NCI-H2196 treated with DMSO at 0.1 percent for 48 hours (cell line): ENCODE measurements around the gene EGFLAM.

ENCODE experiments used
- DNase-seq: peaks from one replicate; lab custom pipeline; 2025; ENCODE audit not compliant: unreplicated experiment; lab: John Stamatoyannopoulos, UW

EGFLAM gene

DNA sequence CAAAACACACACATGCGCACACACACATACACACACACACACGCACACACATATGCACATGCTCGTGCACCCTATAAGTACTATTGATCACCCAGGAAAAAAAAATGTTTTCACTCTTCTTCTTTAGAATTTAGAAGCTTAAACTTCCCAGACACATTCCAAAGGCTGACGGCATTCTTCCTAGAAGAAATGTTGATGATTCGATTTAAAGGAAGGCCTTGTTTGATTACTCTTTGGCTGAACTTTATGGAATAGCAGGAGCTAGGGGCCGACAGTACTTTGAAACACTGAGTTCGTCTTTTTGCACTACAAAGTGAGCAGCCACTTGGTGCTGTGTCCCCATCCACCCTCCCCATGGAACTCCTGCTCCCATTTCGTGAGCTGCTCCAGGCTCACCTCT, 113.2 kb downstream of the EGFLAM start:
- no peak for DNase-seq

DNA sequence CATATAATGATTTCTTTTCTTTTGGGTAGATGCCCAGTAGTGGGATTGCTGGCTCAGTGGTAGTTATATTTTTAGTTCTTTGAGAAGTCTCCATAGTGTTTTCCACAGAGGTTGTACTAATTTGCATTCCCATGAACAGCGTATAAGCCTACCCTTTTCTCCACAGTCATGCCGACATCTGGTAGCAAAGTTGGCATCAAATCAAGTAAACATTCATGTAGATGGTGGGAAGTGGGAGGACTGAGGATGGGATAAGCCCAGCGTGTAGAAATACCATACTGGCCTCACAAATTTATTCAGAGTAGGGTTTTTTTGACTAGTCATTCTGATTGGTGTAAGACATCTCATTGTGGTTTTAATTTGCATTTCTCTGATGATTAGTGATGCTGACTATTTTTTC, 115.4 kb downstream of the EGFLAM start:
- no peak for DNase-seq

DNA sequence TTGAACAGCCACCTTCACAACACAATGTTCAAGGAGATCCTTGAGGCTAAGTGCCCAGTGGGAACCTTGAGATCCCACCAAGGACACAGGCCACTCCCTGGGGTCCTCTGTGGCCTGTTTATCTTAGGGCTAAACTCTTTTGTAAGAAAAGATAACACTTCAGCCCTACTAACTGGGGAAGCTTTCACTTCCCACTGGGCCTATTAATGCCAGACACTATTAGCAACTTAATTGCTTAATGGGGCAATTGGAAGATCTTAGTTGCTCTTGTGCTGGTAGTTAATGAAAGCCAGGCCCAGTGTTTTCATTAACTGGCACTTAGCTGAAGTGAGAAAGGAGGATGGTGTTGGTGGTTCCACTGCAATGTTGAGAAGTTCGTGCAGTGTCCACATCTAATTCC, 117.1 kb downstream of the EGFLAM start:
- DNase-seq, result no peak

DNA sequence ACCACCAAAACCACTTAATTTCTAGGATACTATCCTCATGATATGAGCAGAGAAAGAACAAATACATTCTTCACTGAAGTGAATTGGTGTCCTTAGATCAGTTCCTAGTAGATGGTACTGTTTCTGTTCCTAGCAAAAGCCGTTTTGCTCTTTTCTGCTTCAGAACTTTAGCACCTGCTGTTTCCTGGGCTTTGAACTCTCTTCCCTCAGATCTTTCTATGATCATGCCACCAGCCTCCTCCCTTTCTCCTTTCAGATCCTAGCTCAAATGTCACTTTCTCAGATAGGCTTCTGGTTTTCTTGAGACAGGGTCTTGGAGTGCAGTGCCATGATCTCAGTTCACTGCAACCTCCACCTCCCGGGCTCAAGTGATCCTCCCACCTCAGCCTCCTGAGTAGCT, 118.0 kb downstream of the EGFLAM start:
- no peak for DNase-seq

DNA sequence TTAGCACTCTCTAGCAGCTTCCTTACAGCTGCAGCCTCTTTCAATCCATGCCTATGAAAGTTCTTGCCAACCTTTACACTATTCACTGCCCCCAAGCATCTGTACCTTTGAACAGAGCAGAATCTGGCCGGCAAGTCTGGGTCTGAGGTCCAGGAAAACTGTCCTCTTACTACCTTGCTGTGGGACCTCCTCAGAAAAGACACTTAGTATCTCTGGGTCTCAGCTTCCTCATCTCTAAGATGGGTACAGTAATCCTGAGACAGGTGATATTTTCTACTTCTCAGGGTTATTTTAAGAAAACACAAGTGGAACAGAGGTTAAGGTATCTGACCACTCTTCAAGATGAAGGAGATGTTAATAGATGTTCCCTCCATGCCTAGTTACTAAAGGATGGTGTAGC, 120.2 kb downstream of the EGFLAM start:
- DNase-seq, result no peak

DNA sequence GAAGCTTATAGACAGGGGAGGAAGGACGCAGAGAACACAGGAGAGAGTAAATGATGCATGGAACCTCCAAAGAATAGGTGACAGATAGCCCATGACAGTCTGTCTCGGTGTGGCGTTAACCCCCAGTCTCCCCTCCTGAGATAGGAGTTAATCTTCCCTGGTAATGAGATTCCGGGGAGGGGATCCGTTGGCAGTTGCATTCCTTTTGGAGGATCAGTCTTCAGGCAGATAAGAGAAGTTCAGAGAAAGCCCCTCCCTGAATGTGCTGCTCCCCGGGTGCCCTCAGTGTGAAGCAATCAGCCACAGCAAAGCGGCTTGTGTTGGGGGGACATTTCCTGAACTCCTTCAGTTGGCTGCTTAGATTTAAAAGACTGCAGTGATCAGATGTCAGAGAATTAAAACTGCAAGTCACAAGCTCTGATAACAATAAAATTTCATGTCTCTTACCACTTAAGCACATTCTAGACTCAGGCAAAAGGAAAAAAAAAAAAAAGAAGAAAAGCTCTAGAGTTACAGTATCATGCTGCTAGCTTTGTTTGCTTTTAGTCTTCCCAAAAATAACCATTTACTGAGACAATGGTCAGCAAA, 121.1 kb downstream of the EGFLAM start:
- no peak for DNase-seq

DNA sequence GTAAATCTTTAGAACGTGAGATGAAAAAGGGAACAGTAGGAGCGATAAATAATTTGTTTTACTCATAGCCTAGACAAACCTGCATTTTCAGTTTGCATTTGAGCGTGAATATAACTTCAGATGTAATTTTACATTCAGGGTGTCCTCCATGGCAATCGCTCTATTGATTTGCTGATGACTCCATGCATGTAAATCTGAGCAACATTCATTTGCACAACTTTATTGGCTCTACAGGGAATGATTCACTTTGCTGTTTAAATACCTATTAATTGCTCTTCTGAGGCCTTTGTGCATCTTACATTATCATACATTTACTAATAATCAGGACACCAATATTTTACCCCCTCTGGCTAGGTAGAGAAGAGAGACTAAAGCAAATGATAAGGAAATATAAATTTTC, 122.2 kb downstream of the EGFLAM start:
- no peak for DNase-seq

DNA sequence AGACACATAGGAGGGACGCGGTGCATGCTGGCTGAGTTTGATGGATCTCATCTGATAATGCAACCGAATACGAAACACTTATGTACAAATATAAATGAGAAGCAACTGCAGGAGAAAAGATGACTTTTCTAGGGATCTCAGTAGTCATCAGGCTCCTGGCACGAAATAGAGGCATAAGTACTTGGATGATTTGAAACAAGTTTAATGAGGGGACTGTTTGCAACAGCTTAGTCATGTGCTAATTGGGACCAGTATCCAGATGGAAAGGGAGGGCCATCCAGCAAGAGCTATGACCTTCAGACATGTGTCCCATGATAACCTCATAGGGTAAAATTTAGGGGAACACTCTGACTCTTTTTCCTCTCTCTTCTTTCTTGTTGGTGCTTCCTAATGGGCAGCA, 123.0 kb downstream of the EGFLAM start:
- DNase-seq, result no peak

DNA sequence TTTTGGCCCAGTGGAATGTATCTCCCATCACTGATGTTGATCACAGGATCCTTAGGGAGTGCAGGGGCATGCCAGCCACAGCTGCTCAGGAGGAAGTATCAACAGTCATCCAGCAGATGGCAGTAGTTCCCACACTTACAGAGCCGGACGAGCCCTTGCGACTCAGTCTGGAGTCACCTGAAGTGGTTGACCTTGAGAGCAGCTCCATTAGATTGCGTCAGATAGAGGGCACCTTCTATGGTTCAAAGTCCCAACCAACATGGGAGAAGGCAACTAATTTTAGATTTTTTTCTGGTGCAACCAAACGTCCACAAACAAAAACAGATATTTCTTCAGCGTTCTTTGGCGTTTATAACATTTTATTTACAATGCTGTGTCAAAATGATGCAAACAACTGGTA, 124.5 kb downstream of the EGFLAM start:
- peak; percentile 70 for DNase-seq

DNA sequence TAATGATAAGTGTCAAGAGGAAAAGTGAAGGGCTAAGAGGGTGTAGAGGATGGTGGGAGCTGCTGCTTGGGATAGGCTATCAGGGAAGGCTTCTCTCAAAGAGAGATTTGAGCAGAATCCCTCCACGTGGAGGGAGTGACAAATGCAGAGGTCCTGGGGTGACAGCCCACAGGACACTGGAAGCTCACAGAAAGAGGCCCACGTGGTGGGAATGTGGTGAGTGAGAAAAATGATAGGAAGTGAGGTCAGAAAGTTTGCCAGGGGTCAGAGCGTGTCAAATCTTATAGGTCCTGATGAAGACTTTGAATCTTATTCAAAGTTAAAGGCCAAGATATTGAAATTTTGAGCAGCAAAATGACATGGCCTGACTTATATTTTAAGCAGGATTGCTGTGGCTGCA, 125.3 kb downstream of the EGFLAM start:
- DNase-seq, result no peak

DNA sequence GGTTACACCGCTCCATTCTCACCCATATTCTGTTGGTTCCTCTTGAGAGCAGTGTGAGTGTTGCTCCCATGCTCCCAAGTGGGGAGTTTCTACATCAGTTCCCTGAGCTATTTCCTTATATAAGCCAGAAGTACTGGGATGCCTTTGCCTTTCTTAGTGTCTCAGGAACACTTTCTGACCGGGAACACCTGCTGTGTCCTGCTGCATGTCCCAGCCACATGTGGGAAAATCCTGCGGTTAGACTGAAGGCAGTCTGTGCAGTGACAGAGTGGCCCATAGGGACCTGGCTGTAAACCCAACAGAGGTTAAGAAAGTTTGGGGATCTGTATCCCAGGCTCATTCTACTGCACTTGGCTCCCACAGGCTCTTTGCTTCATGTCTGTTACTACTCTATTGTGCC, 126.0 kb downstream of the EGFLAM start:
- DNase-seq, result no peak

DNA sequence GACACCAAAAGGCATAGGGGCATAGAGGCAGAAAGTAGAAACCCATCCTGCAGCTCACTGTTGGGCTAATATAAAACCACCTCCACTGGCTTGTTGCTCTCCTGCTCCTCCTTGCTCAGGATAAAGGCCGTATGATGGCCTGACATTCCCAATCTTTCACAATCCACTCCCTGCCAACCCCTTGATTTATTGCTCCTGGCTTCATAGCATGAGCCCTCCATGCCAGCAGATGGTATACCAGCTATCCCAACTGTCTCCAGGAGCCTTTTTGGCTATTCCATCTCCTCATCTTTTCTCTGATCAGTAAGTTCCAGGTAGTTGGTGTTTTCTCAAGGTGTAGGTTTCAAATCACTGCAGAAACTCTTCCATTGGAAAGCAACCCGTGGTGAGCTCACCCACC, 128.8 kb downstream of the EGFLAM start:
- no peak for DNase-seq

DNA sequence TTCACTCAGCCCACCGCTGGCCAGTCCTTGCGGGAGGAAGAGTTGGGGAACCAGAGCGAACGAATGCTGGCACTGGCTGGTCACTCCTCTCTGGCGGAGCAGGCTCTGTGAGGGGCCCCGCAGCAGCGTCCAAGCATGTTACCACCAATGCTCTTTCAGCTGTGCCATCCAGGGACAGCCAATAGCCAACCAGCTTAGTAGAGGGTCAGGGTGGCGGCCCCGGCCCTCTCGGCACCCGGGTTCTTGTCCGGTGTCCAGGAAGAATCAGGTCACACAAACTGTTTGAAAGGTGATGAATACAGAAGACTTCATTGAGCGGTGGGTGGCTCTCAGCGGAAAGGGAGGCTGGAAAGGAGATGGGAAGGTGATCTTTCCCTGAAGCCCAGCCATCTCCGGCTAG, 135.3 kb downstream of the EGFLAM start:
- no peak for DNase-seq

DNA sequence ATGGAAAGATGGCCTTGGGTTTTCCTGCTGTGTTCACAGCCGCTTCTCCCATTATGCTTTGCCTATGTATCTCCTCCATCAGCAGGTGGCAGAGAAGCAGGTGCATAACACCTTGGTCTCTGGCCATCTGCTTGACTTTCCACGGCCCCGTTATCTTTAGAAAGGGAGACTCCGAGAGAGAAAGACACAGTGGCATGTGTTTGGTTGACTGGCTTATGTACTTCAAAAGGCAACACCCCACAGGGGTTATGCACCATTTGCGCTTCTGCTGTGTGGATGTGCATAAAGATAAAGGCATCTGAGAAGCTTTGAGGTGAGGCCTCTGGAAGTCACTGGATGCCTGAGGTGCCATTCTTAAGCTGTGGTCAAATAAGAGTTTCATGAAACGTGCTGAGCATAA, 138.4 kb downstream of the EGFLAM start:
- DNase-seq, result no peak

DNA sequence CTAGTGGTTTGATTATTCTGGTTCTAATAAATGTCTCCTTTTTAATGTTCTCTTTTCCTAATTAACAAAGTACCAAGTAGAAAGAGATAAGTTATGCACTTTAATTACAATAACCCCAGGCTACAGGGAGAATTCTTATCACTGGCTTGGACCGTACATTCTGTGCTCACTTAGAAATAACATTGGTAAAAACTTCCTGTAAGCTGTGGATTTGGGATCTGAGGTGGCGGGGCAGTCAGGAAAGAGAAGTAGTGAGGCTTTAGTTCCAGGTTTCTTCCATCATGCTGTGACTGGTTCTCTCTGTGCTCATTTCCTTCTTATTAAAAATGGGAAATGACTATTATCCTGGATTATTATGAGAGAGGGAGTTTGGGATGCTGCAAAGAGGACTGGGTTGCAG, 142.0 kb downstream of the EGFLAM start:
- DNase-seq, result no peak

DNA sequence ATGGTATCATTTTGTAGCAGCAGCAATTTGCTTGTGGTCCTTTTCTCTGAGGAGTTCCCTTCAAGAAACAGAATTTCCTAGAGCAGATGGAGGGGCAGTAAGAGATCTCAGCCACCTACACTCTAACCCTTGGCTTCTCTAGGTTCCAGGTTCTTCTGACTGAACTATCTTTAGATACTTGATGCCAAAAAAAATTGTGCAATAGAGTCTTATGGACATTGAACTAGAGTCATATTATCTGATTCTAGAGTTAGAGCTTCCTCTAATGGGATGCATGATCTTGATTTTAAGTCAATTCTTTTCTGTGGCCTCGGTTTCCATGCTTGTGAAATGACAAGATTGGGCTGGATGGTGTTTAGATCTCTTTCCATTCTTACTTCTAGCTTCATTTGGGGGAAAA, 142.8 kb downstream of the EGFLAM start:
- DNase-seq, result no peak

DNA sequence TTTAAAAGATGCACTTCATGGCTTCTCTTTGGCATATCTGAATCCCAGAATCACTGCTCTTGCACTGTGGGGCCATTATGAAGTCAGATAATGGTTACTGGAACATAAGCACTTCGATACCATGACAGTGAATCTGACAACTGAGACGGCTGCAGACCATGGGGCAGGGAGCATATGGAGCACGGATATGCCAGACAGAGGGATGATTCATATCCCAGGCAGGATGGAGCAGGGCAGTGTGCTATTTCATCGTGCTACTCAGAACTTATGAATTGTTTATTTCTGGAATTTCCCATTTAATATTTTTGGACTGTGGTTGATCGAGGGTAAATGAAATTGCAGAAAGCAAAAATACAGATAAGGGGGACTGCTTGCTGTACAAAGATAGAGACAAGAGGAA, 145.0 kb downstream of the EGFLAM start:
- DNase-seq, result no peak

DNA sequence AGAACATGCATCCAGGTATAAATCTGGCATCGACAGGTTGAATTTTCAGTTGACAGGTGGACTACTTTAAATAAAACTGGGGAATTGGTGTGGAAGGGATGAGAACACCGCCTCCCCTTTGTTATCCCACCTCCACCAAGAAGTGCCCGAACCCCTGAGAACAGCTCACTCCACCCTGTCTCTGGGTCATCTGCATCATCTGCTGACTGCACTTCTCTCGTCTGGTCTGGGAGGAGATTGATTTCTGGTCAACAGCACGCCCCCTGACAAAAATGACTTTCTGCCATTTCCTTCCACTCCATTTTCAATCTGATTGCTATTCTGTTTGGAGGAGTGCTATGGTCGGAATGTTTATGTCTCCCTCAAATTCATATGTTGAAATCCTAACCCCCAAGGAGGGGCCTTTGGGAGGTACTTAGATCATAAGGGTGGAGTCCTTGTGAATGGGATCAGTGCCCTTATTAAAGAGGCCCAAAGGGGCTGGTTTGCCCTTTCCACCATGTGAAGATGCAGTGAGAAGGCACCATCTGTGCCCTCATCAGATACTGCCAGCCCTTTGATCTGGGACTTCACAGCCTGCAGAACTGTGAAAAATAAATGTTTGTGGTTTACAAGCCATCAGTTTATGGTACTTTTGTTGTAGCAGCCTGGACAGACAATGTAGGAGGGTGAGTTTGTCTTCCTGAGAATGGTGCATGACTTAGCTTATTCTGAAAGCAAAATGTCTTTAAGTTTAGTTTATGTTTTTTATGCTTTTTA, 145.7 kb downstream of the EGFLAM start:
- no peak for DNase-seq

DNA sequence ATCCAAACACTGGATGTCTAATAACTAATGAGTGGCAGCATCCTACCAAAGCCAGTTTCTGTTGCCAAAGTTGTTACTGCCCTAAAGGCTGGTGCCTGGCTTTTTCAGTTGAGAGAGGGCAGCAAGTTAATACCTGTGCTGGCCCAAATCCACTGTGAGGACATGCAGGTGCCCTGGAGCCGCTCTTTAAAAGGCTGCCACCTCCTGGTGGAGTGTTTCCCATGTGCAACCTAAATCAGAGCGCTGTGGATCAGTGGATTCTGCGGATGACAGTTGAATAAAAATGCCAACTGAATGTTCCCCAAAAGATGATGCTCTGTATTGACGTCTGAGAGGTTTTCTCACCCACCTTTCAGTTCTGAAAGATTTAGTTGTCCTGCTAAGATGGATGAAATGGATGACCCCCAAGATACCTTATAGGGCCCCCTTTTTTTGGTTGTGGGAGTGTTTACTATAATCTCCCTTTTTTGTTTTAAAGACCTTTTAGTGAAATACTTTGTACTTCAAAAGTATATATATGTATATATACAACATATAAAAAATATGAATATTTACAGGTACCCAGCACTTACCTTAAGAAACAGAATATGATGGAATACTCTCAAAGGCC, 146.4 kb downstream of the EGFLAM start:
- no peak for DNase-seq

DNA sequence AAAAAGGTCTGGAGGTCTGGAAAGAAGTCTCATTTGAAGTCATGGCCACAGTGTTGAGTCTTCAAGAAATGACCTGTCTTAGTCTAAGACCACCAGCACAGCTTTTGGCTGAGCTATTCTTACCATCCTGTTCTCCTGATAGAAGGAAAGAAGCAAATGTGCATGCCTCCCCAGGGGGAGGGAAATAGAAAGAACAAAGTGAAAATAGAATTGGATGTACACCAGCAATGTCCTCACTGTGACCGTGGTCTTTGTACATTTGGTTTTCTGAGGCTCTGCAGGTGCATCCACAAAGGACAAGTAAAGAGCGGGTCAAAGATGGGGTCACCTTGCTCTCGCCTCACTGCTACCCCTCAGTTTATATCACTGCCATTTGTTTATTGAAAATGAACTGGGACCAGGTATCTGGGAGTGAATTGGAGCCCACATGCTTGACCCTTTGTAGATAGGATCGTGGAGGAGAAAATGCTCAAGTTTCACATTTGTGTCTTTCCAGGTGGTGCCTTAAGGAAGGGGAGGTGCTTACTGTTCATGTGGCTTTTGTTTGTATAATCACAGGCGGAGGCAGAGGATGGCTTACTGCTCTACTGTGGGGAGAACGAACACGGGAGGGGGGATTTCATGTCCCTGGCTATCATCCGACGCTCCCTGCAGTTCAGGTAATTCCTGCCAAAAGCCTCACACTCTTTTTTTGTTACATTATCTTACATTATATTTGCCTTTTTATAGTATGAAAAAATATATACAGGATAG, 150.3 kb downstream of the EGFLAM start:
- DNase-seq, result no peak

DNA sequence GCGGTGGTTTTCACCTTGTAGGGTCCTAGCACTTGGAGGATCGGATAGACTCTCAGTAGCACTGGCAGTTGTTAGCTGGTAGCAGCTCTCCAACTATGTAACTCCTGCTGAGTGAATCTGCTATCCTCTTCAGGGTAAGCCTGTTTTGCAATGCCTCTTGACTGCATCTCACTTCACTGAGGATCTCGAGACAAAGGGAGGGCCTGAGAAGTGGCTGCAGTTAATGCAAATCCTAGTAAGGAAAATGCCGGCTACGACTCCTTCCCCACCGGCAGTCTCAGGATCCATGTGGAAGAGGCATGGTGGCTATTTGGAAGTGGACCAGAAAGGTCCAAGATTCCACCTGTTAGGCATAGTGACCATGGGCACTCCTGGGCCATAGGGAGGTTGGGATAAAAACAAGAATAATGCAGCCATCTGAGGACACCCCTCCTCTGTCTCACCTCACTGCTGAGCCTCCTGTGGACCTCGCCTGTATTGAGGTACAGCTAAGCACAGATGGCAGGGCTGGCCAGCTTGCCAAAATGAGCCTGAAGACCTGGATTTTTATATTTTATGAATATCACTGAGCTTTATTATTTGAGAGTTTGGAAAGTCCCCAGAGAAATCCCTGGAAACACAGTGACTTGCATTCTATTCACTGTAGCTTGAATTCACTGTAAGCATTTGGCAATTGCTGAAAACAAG, 152.1 kb downstream of the EGFLAM start:
- DNase-seq, result no peak
